ENCODE measurements around the gene HFE. TPM values are rescaled to one million over a fixed set of nuclear protein-coding genes. Genes with fewer than 3 reads are reported as not detected.
"Not testable (repeated sequence)": the region's sequence is repeated elsewhere in the genome, so short reads cannot be mapped to it uniquely, and the experiment has no call there.

HFE gene, protein sequence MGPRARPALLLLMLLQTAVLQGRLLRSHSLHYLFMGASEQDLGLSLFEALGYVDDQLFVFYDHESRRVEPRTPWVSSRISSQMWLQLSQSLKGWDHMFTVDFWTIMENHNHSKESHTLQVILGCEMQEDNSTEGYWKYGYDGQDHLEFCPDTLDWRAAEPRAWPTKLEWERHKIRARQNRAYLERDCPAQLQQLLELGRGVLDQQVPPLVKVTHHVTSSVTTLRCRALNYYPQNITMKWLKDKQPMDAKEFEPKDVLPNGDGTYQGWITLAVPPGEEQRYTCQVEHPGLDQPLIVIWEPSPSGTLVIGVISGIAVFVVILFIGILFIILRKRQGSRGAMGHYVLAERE
- 0.35 TPM for polyA plus RNA-seq (2013, experiment 1 of 2)
- polyA plus RNA-seq (2013, experiment 2 of 2): 1.0 TPM

GRCh38 chr6:26087284-26088115, at the start of gene HFE:
Gene HFE (plus strand): TSS chr6:26087429. CDS start chr6:26087441, 12 bp downstream.
- Histone ChIP-seq H3K9me3 (ENCODE audit: insufficient read depth, low read depth, low read length) (no peaks in the 10 kb centered on the region), H3K27ac (ENCODE audit: low read depth, low read length) (0 out of 2 replicates have a peak within 1 kb of the TSS, but pooled peaks have one; percentile 9), H3K4me3 (ENCODE audit: low read length) (peak within 1 kb of the TSS; percentile 68), H3K36me3 (ENCODE audit: insufficient read depth, low read length) (no peaks in the 10 kb centered on the region), H3K9ac (ENCODE audit: low read depth, low read length) (peak within 1 kb of the TSS; percentile 65), H3K4me1 (ENCODE audit: insufficient read depth, low read length) (peaks cover 11% of the 10 kb centered on the region), H3K27me3 (ENCODE audit: insufficient read depth, low read length) (no peaks in the 10 kb centered on the region; the same call in 1 of the 2 replicates)
- 4% methylated on average over 36 of the region's 41 CpGs for WGBS

DNA sequence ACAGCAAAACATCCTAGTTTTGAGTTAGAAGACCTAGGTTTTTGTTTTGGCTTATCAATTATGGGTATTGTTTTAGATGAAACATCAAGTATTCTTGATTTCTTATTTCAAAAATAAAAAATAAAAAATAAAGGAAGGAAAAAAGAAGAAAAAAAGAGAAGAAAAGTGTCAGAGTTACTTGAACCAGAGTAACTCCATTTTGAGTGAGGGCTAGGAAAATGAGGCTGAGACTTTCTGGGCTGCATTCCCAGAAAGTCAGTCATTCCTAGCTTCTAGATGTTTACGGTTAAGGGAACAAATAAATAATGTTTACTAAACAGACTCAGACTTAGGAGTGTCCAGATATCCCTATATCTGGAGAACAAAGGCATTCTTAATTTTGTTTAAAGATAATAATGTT, 45.3 kb upstream of the HFE start:
- Histone ChIP-seq H3K4me1 (ENCODE audit: insufficient read depth, low read length) (peaks cover 8% of the 10 kb centered on the region; the same call in 1 of the 2 replicates), H3K36me3 (ENCODE audit: insufficient read depth, low read length) (no peaks in the 10 kb centered on the region), H3K9me3 (ENCODE audit: insufficient read depth, low read depth, low read length) (no peaks in the 10 kb centered on the region), H3K27me3 (ENCODE audit: insufficient read depth, low read length) (no peaks in the 10 kb centered on the region), H3K27ac (ENCODE audit: low read depth, low read length) (no peak overlapping the region), H3K4me3 (ENCODE audit: low read length) (no peak overlapping the region), H3K9ac (ENCODE audit: low read depth, low read length) (no peak overlapping the region)
- WGBS: 80% methylated on average over 1 of the region's 1 CpG

DNA sequence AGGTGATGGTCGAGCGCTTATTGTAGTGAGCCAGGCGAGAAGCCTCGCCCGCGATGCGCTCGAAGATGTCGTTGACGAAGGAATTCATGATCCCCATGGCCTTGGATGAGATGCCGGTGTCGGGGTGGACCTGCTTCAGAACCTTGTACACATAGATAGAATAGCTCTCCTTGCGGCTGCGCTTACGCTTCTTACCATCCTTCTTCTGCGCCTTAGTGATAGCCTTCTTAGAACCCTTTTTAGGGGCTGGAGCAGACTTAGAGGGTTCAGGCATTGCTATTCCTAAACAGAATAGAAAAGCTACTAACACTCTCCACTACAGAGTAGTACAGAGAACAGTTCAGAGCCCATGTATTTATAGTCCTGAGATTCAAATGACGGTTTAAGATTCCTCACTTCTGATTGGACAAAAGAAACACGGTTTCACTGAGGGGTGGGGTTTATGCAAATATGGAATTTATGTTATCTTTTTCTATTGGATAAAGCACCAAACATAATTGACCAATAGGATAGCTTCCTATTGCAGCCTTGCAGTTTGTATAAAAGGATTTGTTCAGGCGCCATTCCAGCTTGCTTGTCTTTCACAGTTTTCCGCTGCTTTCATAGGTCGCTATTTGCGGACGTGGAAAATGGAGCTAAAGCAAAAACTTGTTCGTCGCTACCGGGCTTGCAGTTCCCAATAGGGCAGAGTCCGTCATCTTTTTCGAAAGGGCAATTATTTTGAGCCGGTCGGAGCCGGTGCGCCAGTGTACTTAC, 43.7 kb upstream of the HFE start:
- peak overlapping the region; percentile 23 for H3K9ac ChIP-seq (ENCODE audit: low read depth, low read length)
- peaks cover 8% of the 10 kb centered on the region; the same call in 1 of the 2 replicates for H3K4me1 ChIP-seq (ENCODE audit: insufficient read depth, low read length)
- H3K27ac ChIP-seq (ENCODE audit: low read depth, low read length): no peak overlapping the region
- no peaks in the 10 kb centered on the region for H3K36me3 ChIP-seq (ENCODE audit: insufficient read depth, low read length)
- peak overlapping the region; percentile 13 for H3K4me3 ChIP-seq (ENCODE audit: low read length)
- whole genome bisulfite sequencing: 98% methylated on average over 32 of the region's 32 CpGs
- H3K27me3 ChIP-seq (ENCODE audit: insufficient read depth, low read length): no peaks in the 10 kb centered on the region
- no peaks in the 10 kb centered on the region for H3K9me3 ChIP-seq (ENCODE audit: insufficient read depth, low read depth, low read length)

- Histone ChIP-seq H3K27ac (ENCODE audit: low read depth, low read length) (peak overlapping the region; percentile 17; the same call in 1 of the 2 replicates), H3K36me3 (ENCODE audit: insufficient read depth, low read length) (no peaks in the 10 kb centered on the region)
These were observed 42.8 kb upstream of the HFE start for GRCh38 chr6:26044140-26045064.

GRCh38 chr6:26045065-26045927, 41.9 kb upstream of the HFE start:
- Histone ChIP-seq H3K36me3 (ENCODE audit: insufficient read depth, low read length) (no peaks in the 10 kb centered on the region), H3K9me3 (ENCODE audit: insufficient read depth, low read depth, low read length) (no peaks in the 10 kb centered on the region), H3K4me3 (ENCODE audit: low read length) (peak overlapping the region; percentile 30; the same call in 1 of the 2 replicates), H3K27me3 (ENCODE audit: insufficient read depth, low read length) (no peaks in the 10 kb centered on the region), H3K9ac (ENCODE audit: low read depth, low read length) (0 out of 2 replicates have a peak overlapping the region, but pooled peaks have one; percentile 32), H3K4me1 (ENCODE audit: insufficient read depth, low read length) (peaks cover 12% of the 10 kb centered on the region), H3K27ac (ENCODE audit: low read depth, low read length) (peak overlapping the region; percentile 35; the same call in 1 of the 2 replicates)
- WGBS: 96% methylated on average over 47 of the region's 47 CpGs

More at GRCh38 chr6:26044140-26045064, 42.8 kb upstream of the HFE start:
- H3K4me1 ChIP-seq (ENCODE audit: insufficient read depth, low read length): peaks cover 12% of the 10 kb centered on the region
- H3K9ac ChIP-seq (ENCODE audit: low read depth, low read length): peak overlapping the region; percentile 23; the same call in 1 of the 2 replicates
- WGBS: 97% methylated on average over 40 of the region's 40 CpGs
- H3K4me3 ChIP-seq (ENCODE audit: low read length): peak overlapping the region; percentile 26; the same call in 1 of the 2 replicates
- H3K9me3 ChIP-seq (ENCODE audit: insufficient read depth, low read depth, low read length): no peaks in the 10 kb centered on the region
- H3K27me3 ChIP-seq (ENCODE audit: insufficient read depth, low read length): no peaks in the 10 kb centered on the region

GRCh38 chr6:26045928-26046368, 41.3 kb upstream of the HFE start:
- Histone ChIP-seq H3K27me3 (ENCODE audit: insufficient read depth, low read length) (no peaks in the 10 kb centered on the region), H3K36me3 (ENCODE audit: insufficient read depth, low read length) (no peaks in the 10 kb centered on the region), H3K4me1 (ENCODE audit: insufficient read depth, low read length) (peaks cover 8% of the 10 kb centered on the region), H3K9ac (ENCODE audit: low read depth, low read length) (0 out of 2 replicates have a peak overlapping the region, but pooled peaks have one; percentile 32), H3K27ac (ENCODE audit: low read depth, low read length) (0 out of 2 replicates have a peak overlapping the region, but pooled peaks have one; percentile 35), H3K4me3 (ENCODE audit: low read length) (peak overlapping the region; percentile 30; the same call in 1 of the 2 replicates), H3K9me3 (ENCODE audit: insufficient read depth, low read depth, low read length) (no peaks in the 10 kb centered on the region)
- 91% methylated on average over 3 of the region's 5 CpGs for WGBS

- not testable (repeated sequence) for H3K9ac ChIP-seq (ENCODE audit: low read depth, low read length); H3K9me3 ChIP-seq (ENCODE audit: insufficient read depth, low read depth, low read length); H3K27me3 ChIP-seq (ENCODE audit: insufficient read depth, low read length); H3K4me3 ChIP-seq (ENCODE audit: low read length); H3K36me3 ChIP-seq (ENCODE audit: insufficient read depth, low read length); H3K27ac ChIP-seq (ENCODE audit: low read depth, low read length)
- peaks cover 11% of the 10 kb centered on the region for H3K4me1 ChIP-seq (ENCODE audit: insufficient read depth, low read length)
- WGBS: 95% methylated on average over 15 of the region's 18 CpGs
These were observed 39.9 kb upstream of the HFE start for GRCh38 chr6:26047329-26047728.

- Histone ChIP-seq H3K4me3 (ENCODE audit: low read length) (no peak overlapping the region), H3K36me3 (ENCODE audit: insufficient read depth, low read length) (no peaks in the 10 kb centered on the region), H3K9me3 (ENCODE audit: insufficient read depth, low read depth, low read length) (no peaks in the 10 kb centered on the region), H3K27ac (ENCODE audit: low read depth, low read length) (no peak overlapping the region), H3K9ac (ENCODE audit: low read depth, low read length) (no peak overlapping the region; the same call in 1 of the 2 replicates), H3K4me1 (ENCODE audit: insufficient read depth, low read length) (peaks cover 11% of the 10 kb centered on the region), H3K27me3 (ENCODE audit: insufficient read depth, low read length) (no peaks in the 10 kb centered on the region)
- no CpG with 5 or more reads among the region's 2 CpGs for WGBS
These were observed 38.6 kb upstream of the HFE start for GRCh38 chr6:26048590-26048989.

GRCh38 chr6:26051665-26052310, 35.4 kb upstream of the HFE start:
- Histone ChIP-seq H3K27ac (ENCODE audit: low read depth, low read length) (no peak overlapping the region), H3K4me3 (ENCODE audit: low read length) (no peak overlapping the region), H3K9me3 (ENCODE audit: insufficient read depth, low read depth, low read length) (no peaks in the 10 kb centered on the region), H3K9ac (ENCODE audit: low read depth, low read length) (no peak overlapping the region), H3K4me1 (ENCODE audit: insufficient read depth, low read length) (peaks cover 19% of the 10 kb centered on the region), H3K36me3 (ENCODE audit: insufficient read depth, low read length) (no peaks in the 10 kb centered on the region), H3K27me3 (ENCODE audit: insufficient read depth, low read length) (no peaks in the 10 kb centered on the region)
- WGBS: 100% methylated on average over 2 of the region's 4 CpGs

Data from HUES64 (cell line).